ENCODE data around the gene CYTH3. TPM values are rescaled to one million over a fixed set of nuclear protein-coding genes. Genes with fewer than 3 reads are reported as not detected.

The CYTH3 gene
- total and polyA plus RNA-seq, 2 of the 8 experiments (the other 6 are each of a cell fraction or from before 2014, with no cell fraction given): 10.3 to 11.9 TPM

DNA sequence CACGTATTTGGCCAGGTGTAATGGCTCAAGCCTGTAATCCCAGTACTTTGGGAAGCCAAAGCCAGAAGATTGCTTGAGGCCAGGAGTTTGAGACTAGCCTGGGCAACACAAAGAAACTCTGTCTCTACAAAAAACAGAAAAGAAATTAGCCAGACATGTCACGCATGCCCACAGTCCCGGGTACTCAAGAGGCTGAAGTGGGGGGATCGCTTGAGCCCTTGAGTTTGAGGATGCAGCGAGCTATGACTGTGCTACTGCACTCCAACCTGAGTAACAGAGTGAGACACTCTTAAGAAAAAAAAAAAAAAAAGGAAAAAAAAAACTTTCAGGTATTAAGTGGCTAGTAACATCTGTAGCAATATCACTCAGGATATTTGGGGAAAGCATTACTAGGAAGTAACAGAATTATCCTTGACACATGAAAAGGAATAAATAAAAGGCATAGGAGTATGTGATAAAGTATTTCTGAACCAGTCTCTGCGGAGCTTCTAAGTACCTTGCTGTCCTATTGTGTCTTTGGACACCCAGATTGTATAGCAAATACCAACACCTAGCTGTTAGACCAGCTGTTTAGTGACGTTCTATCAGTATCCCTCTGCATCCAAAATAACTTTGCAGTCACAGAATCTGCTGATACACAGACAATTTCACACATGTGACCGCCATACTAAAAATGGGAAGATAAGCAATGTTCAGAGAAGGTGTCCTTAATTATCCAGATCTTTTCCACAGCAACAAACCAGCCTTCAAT lies 74.4 kb downstream of the CYTH3 start (continued):
- TF ChIP-seq SIX5 (IDR thresholded peaks at IDR 0.05; ENCODE audit: low read depth, low read length) (no peak), CBX5 (IDR thresholded peaks at IDR 0.05; ENCODE audit: low read depth, low read length) (no peak), KDM1A (IDR thresholded peaks at IDR 0.05; ENCODE audit: borderline replicate concordance, low read length) (no peak)

Data from H1 (cell line).